CD8-positive, alpha-beta memory T cell (primary cell): ENCODE measurements around the gene AKR7A2. TPM values are rescaled to one million over a fixed set of nuclear protein-coding genes. Genes with fewer than 3 reads are reported as not detected.

Source experiments
- CTCF ChIA-PET: fragments of 350-600 bp; sonication (Branson Sonifier 250); formaldehyde crosslinking; loops from one replicate; lab custom pipeline; 2021; ENCODE audit warnings: antibody characterized with exemption; lab: Charles Lee
- POLR2A ChIA-PET: fragments of 350-600 bp; sonication (Branson Sonifier 250); formaldehyde crosslinking; loops from one replicate; lab custom pipeline; 2021; ENCODE audit warnings: antibody characterized with exemption; lab: Charles Lee
- DNase-seq, 5 donors: peaks; one replicate each; pipeline versions ENCODE4 v3.0.0 to v3.0.0-alpha.2; 2020 to 2022; ENCODE audit warnings: mixed read lengths in 1 of 5
- H3K27ac ChIP-seq: one replicate; pipeline ENCODE4 v1.7.0; 2013; ENCODE audit warnings: low read depth, mild to moderate bottlenecking, low read length, moderate library complexity
- H3K27me3 ChIP-seq: 2 replicates; pipeline ENCODE4 v1.7.0; 2013; ENCODE audit warnings: low read length, mild to moderate bottlenecking; ENCODE audit not compliant: insufficient read depth, poor library complexity, severe bottlenecking
- H3K36me3 ChIP-seq: 2 replicates; pipeline ENCODE4 v1.7.0; 2013; ENCODE audit warnings: mild to moderate bottlenecking, low read length, moderate library complexity; ENCODE audit not compliant: insufficient read depth
- H3K4me1 ChIP-seq: 2 replicates; pipeline ENCODE4 v1.7.0; 2013; ENCODE audit warnings: mild to moderate bottlenecking, low read length, moderate library complexity; ENCODE audit not compliant: insufficient read depth
- H3K4me3 ChIP-seq: 2 replicates; pipeline ENCODE4 v1.7.0; 2013; ENCODE audit warnings: mild to moderate bottlenecking, low read length
- H3K9me3 ChIP-seq: 2 replicates; pipeline ENCODE4 v1.7.0; 2013; ENCODE audit warnings: mild to moderate bottlenecking, low read length
- H3K27ac Mint-ChIP-seq, 8 donors: one replicate each; pipeline ENCODE4 v1.8.0; 2020 to 2021; ENCODE audit warnings: mixed read lengths in 8 of 8, mild to moderate bottlenecking in 6 of 8, inconsistent platforms in 3 of 8, moderate library complexity in 3 of 8
- H3K27me3 Mint-ChIP-seq, 2 donors: one replicate each; pipeline ENCODE4 v1.8.0; 2020 to 2021; ENCODE audit warnings: mixed read lengths in 2 of 2, mild to moderate bottlenecking in 1 of 2, moderate library complexity in 1 of 2
- H3K36me3 Mint-ChIP-seq, 3 donors: one replicate each; pipeline ENCODE4 v1.8.0; 2020 to 2021; ENCODE audit warnings: mixed read lengths in 3 of 3, inconsistent platforms in 1 of 3, mild to moderate bottlenecking in 1 of 3
- H3K4me1 Mint-ChIP-seq, 3 donors: one replicate each; pipeline ENCODE4 v1.8.0; 2020 to 2021; ENCODE audit warnings: mixed read lengths in 3 of 3, inconsistent platforms in 1 of 3, mild to moderate bottlenecking in 1 of 3
- H3K4me3 Mint-ChIP-seq, 7 donors: one replicate each; pipeline ENCODE4 v1.8.0; 2020 to 2021; ENCODE audit warnings: mixed read lengths in 7 of 7, mild to moderate bottlenecking in 6 of 7, moderate library complexity in 4 of 7, inconsistent platforms in 2 of 7
- H3K9me3 Mint-ChIP-seq, 5 donors: one replicate each; pipeline ENCODE4 v1.8.0; 2020 to 2022; ENCODE audit warnings: mixed read lengths in 5 of 5, mild to moderate bottlenecking in 3 of 5, moderate library complexity in 2 of 5, inconsistent platforms in 1 of 5
- polyA plus RNA-seq: library from polyadenylated mRNA; unstranded; fragments of 300-500 nt; fragmentation: Illumina TruSeq; gene quantifications from one replicate; pipeline ENCODE4 v1.2.3, GENCODE V29; 2021
- total RNA-seq, 2 experiments: library from RNA; stranded (reverse); gene quantifications; one replicate each; pipeline ENCODE4 v1.2.3, GENCODE V29; 2021

Gene AKR7A2
- total and polyA plus RNA-seq, 3 experiments from 2014 or later, result 36.4 to 102 (median 38.3) TPM

DNA sequence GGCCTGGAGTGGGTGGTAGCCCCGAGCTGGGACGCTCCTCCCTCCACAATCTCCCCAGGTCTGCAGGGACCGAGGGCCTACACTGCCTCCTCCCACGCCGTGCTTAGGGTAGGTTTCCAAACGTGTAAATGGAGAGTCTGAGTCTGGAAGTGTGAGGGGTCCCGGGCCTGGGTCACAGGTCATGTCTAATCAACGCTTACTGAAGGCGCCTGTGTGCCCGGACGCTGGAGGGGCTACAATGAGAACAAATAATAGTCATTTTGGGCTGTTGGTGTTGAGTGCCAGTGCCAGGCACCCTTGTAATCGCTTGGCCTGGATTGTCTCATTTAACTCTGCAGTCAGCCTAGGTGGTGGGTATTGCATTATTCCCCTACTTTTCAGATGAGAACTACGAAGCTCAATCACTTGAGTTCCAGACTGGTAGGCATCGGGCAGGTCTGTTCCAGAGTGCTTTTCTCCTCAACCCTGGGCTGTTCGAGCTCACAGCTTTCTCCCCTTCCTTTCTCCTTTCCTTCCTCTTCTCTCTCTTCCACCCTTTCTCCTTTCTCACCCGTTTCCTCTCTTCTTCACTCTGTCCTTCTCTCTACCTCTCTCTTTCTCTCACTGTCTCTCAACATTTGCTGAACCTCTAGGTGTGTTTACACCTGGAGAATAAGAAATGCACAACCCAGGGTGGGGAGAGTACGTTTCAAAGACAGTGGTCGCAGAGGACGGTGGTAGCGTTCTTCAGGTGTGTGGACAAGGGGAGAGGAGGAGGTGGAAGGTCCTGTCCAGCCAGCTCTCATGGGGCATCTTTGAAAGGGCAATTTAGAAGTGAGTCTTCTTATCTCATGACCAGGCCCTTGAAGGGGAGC, 1.1 kb upstream of the AKR7A2 start:
- H3K9me3 Mint-ChIP-seq, result no peaks in the 10 kb centered on the region
- Histone ChIP-seq H3K36me3 (no peaks in the 10 kb centered on the region), H3K27ac (peak overlapping the region; percentile 69), H3K9me3 (no peaks in the 10 kb centered on the region), H3K4me3 (peak overlapping the region; percentile 48), H3K27me3 (no peaks in the 10 kb centered on the region), H3K4me1 (peaks cover 13% of the 10 kb centered on the region)
- H3K27me3 Mint-ChIP-seq, result no peaks in the 10 kb centered on the region
- peaks cover 0 to 18% (median 5%) of the 10 kb centered on the region in 3 donors for H3K36me3 Mint-ChIP-seq
- peak overlapping the region; percentile 5 to 94 (median 85) for H3K27ac Mint-ChIP-seq
- H3K4me3 Mint-ChIP-seq, result peak overlapping the region; percentile 75 to 95 (median 87)
- ChIA-PET POLR2A (interaction anchor here (0.6 kb wide), 1 partner anchor 20 kb away, joined by 3 read pairs; no protein-coding TSS in a partner anchor), CTCF (interaction anchor here (1.6 to 1.7 kb wide), 2 partner anchors 31 to 349 kb away, joined by 3 to 4 read pairs; no protein-coding TSS in a partner anchor)
- DNase-seq, result peak in 1 of 5 donors; percentile 17
- peaks cover 28 to 50% (median 37%) of the 10 kb centered on the region in 3 donors for H3K4me1 Mint-ChIP-seq

DNA sequence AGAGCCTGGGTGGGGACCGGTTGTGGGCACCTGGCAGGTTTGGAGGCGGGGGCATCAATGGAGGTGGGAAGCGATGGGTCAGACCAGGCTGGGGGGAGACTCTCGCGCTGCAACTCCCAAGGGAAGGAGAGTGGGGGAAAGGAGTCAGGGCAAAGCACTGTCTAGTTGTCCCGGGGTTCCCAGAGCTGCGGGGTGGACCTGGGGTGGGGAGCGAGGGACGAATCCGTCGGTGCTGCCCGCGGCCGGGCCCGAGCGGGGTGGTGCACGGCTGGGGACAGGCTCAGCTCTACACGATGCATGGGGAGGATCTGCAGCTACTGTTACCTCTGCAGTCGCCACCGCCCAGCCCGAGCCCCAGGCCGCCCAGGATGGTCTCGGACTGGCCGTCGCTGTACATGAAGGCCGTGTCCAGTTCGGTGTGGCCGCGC, 427 bp downstream of the AKR7A2 start:
- peak in 4 of 5 donors; percentile 8 to 48 (median 26) for DNase-seq
- POLR2A ChIA-PET, result interaction anchor here (0.6 kb wide), 1 partner anchor 145 kb away, joined by 3 read pairs; no protein-coding TSS in a partner anchor

DNA sequence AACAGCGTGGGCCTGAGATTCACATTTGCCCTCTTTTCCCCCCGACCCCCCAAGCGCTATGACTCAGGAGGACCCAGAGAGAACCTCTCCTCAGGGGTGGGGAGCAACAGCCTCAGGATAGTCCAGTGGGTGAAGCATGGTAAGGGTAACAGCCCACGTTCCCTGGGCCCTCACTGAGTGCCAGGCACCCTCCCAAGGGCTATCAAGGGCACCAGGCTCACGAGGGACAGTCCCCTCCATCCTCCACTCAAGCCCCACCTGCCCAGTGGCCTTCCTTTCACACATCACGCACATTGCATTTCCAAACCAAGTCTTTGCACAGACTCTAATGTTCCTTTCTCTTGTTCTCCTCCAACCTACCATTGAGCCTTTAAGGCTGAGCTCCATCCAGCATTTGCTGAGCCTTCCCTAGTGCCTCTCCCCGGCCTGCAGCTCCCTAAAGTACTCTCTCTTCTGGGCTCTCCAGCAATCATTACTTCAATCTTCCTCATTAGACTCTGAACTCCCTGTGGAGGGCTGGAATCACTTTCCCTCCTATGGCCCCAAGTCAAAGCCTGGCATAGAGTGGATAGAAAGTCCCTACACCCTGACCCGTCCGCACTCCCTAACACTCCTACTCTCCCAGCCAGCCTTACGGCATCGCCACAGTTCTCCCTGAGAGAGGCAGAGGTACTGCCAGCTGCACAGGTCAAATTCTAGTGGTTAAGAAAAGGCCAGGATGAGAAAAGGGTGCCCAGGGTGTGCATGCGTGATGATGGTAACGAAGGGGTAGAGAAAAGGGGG, 1.0 kb downstream of the AKR7A2 start:
- no peaks in the 10 kb centered on the region for H3K9me3 ChIP-seq
- H3K27ac ChIP-seq, result peak overlapping the region; percentile 21
- ChIA-PET CTCF (interaction anchor here (1.6 kb wide), 1 partner anchor 351 kb away, joined by 3 read pairs; no protein-coding TSS in a partner anchor), POLR2A (interaction anchor here (0.6 kb wide), 1 partner anchor 144 kb away, joined by 3 read pairs; no protein-coding TSS in a partner anchor)
- peaks cover 29 to 48% (median 41%) of the 10 kb centered on the region in 3 donors for H3K4me1 Mint-ChIP-seq
- H3K4me1 ChIP-seq, result peaks cover 13% of the 10 kb centered on the region
- H3K36me3 ChIP-seq, result peaks cover 10% of the 10 kb centered on the region
- peak overlapping the region in 7 of 8 donors; percentile 11 to 92 (median 89) for H3K27ac Mint-ChIP-seq
- peaks cover 0 to 33% (median 9%) of the 10 kb centered on the region in 3 donors for H3K36me3 Mint-ChIP-seq
- no peaks in the 10 kb centered on the region for H3K27me3 ChIP-seq
- H3K4me3 ChIP-seq, result peak overlapping the region; percentile 76
- H3K9me3 Mint-ChIP-seq, result no peaks in the 10 kb centered on the region
- H3K4me3 Mint-ChIP-seq, result peak overlapping the region; percentile 81 to 94 (median 91)
- DNase-seq, result peak in 1 of 5 donors; percentile 37
- no peaks in the 10 kb centered on the region for H3K27me3 Mint-ChIP-seq

More for the DNA sequence above, 427 bp downstream of the AKR7A2 start:
- Histone ChIP-seq H3K4me1 (peaks cover 13% of the 10 kb centered on the region), H3K36me3 (peaks cover 9% of the 10 kb centered on the region), H3K4me3 (peak overlapping the region; percentile 76), H3K27ac (peak overlapping the region; percentile 60), H3K27me3 (no peaks in the 10 kb centered on the region), H3K9me3 (no peaks in the 10 kb centered on the region)
- Mint-ChIP-seq H3K36me3 (peaks cover 0 to 29% (median 9%) of the 10 kb centered on the region in 3 donors), H3K27me3 (no peaks in the 10 kb centered on the region), H3K4me3 (peak overlapping the region; percentile 81 to 94 (median 91)), H3K4me1 (peaks cover 29 to 50% (median 41%) of the 10 kb centered on the region in 3 donors), H3K9me3 (no peaks in the 10 kb centered on the region), H3K27ac (peak overlapping the region in 7 of 8 donors; percentile 11 to 92 (median 81))
- CTCF ChIA-PET, result interaction anchor here (1.6 kb wide), 1 partner anchor 351 kb away, joined by 3 read pairs; no protein-coding TSS in a partner anchor

DNA sequence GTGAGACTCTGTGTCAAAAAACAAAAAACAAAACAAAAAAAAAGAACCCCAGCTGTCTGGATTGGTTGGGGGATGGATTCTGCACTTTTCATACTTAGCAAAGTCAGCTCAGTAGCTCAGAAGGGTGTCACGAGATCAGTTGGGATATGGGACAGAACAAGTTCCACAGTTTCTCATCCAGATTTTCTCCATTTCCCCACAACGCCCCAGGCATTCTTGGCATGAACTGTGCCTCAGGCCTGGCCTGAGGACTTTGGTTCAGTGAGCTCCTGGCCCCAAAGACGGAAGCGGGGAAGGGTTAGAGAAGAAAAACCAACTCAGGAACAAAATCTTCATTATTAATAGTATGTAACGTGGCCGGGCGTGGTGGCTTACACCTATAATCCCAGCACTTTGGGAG, 1.9 kb downstream of the AKR7A2 start:
- peaks cover 17% of the 10 kb centered on the region for H3K36me3 ChIP-seq
- CTCF ChIA-PET, result no interaction called here
- peak in 1 of 5 donors; percentile 31 for DNase-seq
- POLR2A ChIA-PET, result no interaction called here
- Mint-ChIP-seq H3K4me3 (peak overlapping the region; percentile 13 to 93 (median 81)), H3K4me1 (peaks cover 27 to 42% (median 41%) of the 10 kb centered on the region in 3 donors), H3K9me3 (no peaks in the 10 kb centered on the region), H3K36me3 (peaks cover 0 to 41% (median 9%) of the 10 kb centered on the region in 3 donors), H3K27ac (peak overlapping the region in 4 of 8 donors; percentile 29 to 70 (median 50)), H3K27me3 (no peaks in the 10 kb centered on the region)
- H3K27ac ChIP-seq, result no peak overlapping the region
- no peaks in the 10 kb centered on the region for H3K9me3 ChIP-seq
- H3K4me1 ChIP-seq, result peaks cover 13% of the 10 kb centered on the region
- H3K4me3 ChIP-seq, result no peak overlapping the region
- no peaks in the 10 kb centered on the region for H3K27me3 ChIP-seq

DNA sequence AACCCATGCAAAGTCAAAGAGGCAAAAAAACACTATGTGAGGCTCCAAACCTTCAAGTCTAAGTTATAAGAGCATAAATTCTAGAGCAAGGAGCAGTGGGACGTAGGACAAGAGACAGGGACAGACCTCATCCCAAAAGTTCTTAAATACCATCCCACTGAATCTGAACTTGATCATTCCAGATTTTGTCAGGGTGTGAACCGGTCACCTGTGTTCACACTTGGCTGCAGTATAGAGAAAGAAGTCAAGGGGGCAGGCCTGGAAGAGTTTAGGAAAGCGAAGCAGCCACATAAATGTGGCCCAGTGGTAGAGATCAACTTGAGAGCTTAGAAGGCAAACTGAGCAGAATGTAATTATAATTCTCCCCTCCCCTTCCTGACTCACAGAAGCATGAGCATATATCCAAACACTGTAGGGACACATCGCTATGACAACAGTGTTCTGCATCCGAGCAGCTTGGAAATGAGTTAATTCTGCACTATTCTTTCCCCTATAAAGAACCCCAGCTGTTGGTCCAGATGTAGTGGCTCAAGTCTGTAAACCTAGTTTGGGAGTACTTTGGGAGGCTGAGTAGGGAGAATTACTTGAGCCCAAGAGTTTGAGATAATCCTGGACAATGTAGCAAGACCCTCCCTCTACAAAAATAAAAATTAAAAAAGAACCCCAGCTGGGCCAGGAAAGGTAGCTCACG, 2.7 kb downstream of the AKR7A2 start:
- Histone ChIP-seq H3K27me3 (no peaks in the 10 kb centered on the region), H3K9me3 (no peaks in the 10 kb centered on the region), H3K36me3 (peaks cover 20% of the 10 kb centered on the region), H3K4me1 (peaks cover 13% of the 10 kb centered on the region), H3K27ac (no peak overlapping the region), H3K4me3 (no peak overlapping the region)
- POLR2A ChIA-PET, result no interaction called here
- Mint-ChIP-seq H3K36me3 (peaks cover 0 to 49% (median 15%) of the 10 kb centered on the region in 3 donors), H3K4me3 (peak overlapping the region in 5 of 7 donors; percentile 20 to 73 (median 53)), H3K9me3 (no peaks in the 10 kb centered on the region), H3K27ac (peak overlapping the region in 2 of 8 donors; percentile 19 to 49), H3K4me1 (peaks cover 27 to 42% (median 41%) of the 10 kb centered on the region in 3 donors), H3K27me3 (no peaks in the 10 kb centered on the region)
- CTCF ChIA-PET, result no interaction called here
- DNase-seq, result no peak

DNA sequence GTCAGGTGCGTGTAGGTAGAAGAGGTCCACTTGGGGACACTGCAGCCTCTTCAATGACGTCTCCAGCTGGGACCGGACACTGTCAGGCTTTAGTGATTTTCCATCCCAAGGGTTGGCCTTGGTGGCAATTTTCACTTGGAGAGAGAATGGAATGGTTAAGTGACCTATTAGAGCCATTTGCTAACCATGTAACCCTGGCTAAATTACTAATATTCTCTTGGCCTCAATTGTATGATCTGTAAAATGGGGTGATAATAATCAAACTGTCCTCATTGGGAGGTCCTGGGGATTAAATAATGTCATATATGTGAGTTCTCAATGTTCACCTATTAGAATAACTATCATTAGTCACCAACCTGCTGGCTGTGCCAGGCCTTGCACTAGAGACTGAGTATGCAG, 3.4 kb downstream of the AKR7A2 start:
- H3K27me3 ChIP-seq, result no peaks in the 10 kb centered on the region
- H3K9me3 Mint-ChIP-seq, result no peaks in the 10 kb centered on the region
- peaks cover 3 to 57% (median 19%) of the 10 kb centered on the region in 3 donors for H3K36me3 Mint-ChIP-seq
- H3K4me3 ChIP-seq, result no peak overlapping the region
- DNase-seq, result no peak
- H3K36me3 ChIP-seq, result peaks cover 24% of the 10 kb centered on the region
- H3K27ac Mint-ChIP-seq, result peak overlapping the region in 1 of 8 donors; percentile 49
- CTCF ChIA-PET, result no interaction called here
- H3K27me3 Mint-ChIP-seq, result no peaks in the 10 kb centered on the region
- H3K27ac ChIP-seq, result no peak overlapping the region
- POLR2A ChIA-PET, result no interaction called here
- no peaks in the 10 kb centered on the region for H3K9me3 ChIP-seq
- peaks cover 25 to 39% (median 36%) of the 10 kb centered on the region in 3 donors for H3K4me1 Mint-ChIP-seq
- peaks cover 13% of the 10 kb centered on the region for H3K4me1 ChIP-seq
- H3K4me3 Mint-ChIP-seq, result peak overlapping the region in 3 of 7 donors; percentile 3 to 73 (median 53)
